Keratinocyte (primary cell): ENCODE results near the gene HTR1E. TPM values are rescaled to one million over a fixed set of nuclear protein-coding genes. Genes with fewer than 3 reads are reported as not detected.
"Not testable (repeated sequence)": the region's sequence is repeated elsewhere in the genome, so short reads cannot be mapped to it uniquely, and the experiment has no call there.

Experiments used
- DNase-seq: peaks from one replicate; pipeline ENCODE4 v3.0.0-alpha.2; 2011; ENCODE audit warnings: low read depth, missing footprints, low spot score
- FAIRE-seq: peaks from 2 replicates; lab custom pipeline; 2011; peaks lifted over from hg19 to GRCh38; lab: Jason Lieb, UNC
- H2AFZ ChIP-seq: 2 replicates; pipeline ENCODE4 v1.6.0; 2012; ENCODE audit warnings: low read length, control low read depth, inconsistent platforms; ENCODE audit not compliant: control insufficient read depth
- H3K27ac ChIP-seq: 2 replicates; pipeline ENCODE4 v1.5.1; 2011; ENCODE audit warnings: low read length; ENCODE audit not compliant: control insufficient read depth, insufficient read depth
- H3K27me3 ChIP-seq: 3 replicates; pipeline ENCODE4 v1.6.0; 2011; ENCODE audit warnings: low read length; ENCODE audit not compliant: control insufficient read depth, insufficient read depth; ENCODE audit errors: extremely low read depth
- H3K36me3 ChIP-seq, 2 experiments: 2 replicates in 1 of 2; 3 replicates in 1 of 2; pipeline ENCODE4 v1.5.1; 2011; ENCODE audit warnings: low read length in 2 of 2, mild to moderate bottlenecking in 1 of 2; ENCODE audit not compliant: control insufficient read depth in 2 of 2, insufficient read depth in 2 of 2; ENCODE audit errors: extremely low read depth in 1 of 2
- H3K4me1 ChIP-seq: 3 replicates; pipeline ENCODE4 v1.5.1; 2011; ENCODE audit warnings: low read length; ENCODE audit not compliant: control insufficient read depth, insufficient read depth; ENCODE audit errors: extremely low read depth
- H3K4me2 ChIP-seq: 3 replicates; pipeline ENCODE4 v1.6.0; 2011; ENCODE audit warnings: low read depth, low read length; ENCODE audit not compliant: control insufficient read depth, insufficient read depth; ENCODE audit errors: extremely low read depth
- H3K4me3 ChIP-seq, 3 experiments: fragments of 200-600 bp in 1 of 3; sonication (generic) in 1 of 3; 2 replicates in 2 of 3; 3 replicates in 1 of 3; pipeline ENCODE4 v1.5.1; 2011 to 2016; ENCODE audit warnings: low read length in 3 of 3, mild to moderate bottlenecking in 3 of 3, control low read depth in 2 of 3, inconsistent platforms in 1 of 3, low read depth in 1 of 3, mixed read lengths in 1 of 3, mixed run types in 1 of 3, moderate library complexity in 1 of 3; ENCODE audit not compliant: control insufficient read depth in 2 of 3, insufficient read depth in 2 of 3; ENCODE audit errors: extremely low read depth in 1 of 3
- H3K79me2 ChIP-seq: 2 replicates; pipeline ENCODE4 v1.6.0; 2012; ENCODE audit warnings: low read length; ENCODE audit not compliant: control insufficient read depth, insufficient read depth
- H3K9ac ChIP-seq: 3 replicates; pipeline ENCODE4 v1.6.0; 2011; ENCODE audit warnings: low read length; ENCODE audit not compliant: control insufficient read depth, insufficient read depth; ENCODE audit errors: extremely low read depth
- H3K9me1 ChIP-seq: 3 replicates; pipeline ENCODE4 v1.6.0; 2011; ENCODE audit warnings: low read length; ENCODE audit not compliant: control insufficient read depth, insufficient read depth; ENCODE audit errors: extremely low read depth
- H3K9me3 ChIP-seq: 2 replicates; pipeline ENCODE4 v1.5.1; 2012; ENCODE audit warnings: low read depth, low read length; ENCODE audit not compliant: control insufficient read depth
- H4K20me1 ChIP-seq: 3 replicates; pipeline ENCODE4 v1.6.0; 2011; ENCODE audit warnings: low read length; ENCODE audit not compliant: control insufficient read depth, insufficient read depth; ENCODE audit errors: extremely low read depth
- EZH2 ChIP-seq: IDR thresholded peaks from one replicate; pipeline ENCODE4 v1.6.1; 2012; ENCODE audit warnings: inconsistent platforms, mild to moderate bottlenecking, low read length, moderate library complexity
- dilution Hi-C: fragments of 300-500 bp; cut with MboI; formaldehyde crosslinking; loops from one replicate; pipeline ENCODE4 v1.7.0; 2020; ENCODE audit warnings: low sequenced_read_pairs; ENCODE audit not compliant: extremely low pct_ligation_motif_present
- polyA plus RNA-seq, 5 experiments: library from polyadenylated mRNA; depleted of rRNA in 3 of 5; stranded (reverse) in 3 of 5; stranded (forward) in 1 of 5; unstranded in 1 of 5; fragments of >200 nt; gene quantifications; 1 replicate in 1 of 5; 2 replicates in 3 of 5; 3 replicates in 1 of 5; pipeline versions ENCODE4 v1.2.1 to v1.2.3, GENCODE V29; 2011 to 2012; ENCODE audit warnings: missing spikeins in 2 of 5, low read depth in 1 of 5, low replicate concordance in 1 of 5
- TF ChIP-seq, protein P1 (sequence below), 3 experiments: IDR thresholded peaks in 1 of 3; conservative IDR thresholded peaks in 1 of 3; optimal IDR thresholded peaks in 1 of 3; 2 replicates in 2 of 3; 3 replicates in 1 of 3; pipeline versions ENCODE3 to v1.5.1; 2011; ENCODE audit warnings: low read length in 3 of 3, mild to moderate bottlenecking in 3 of 3, moderate library complexity in 2 of 3, control low read depth in 1 of 3, inconsistent platforms in 1 of 3; ENCODE audit not compliant: insufficient read depth in 2 of 3; ENCODE audit errors: extremely low read depth in 1 of 3

HTR1E gene
- polyA plus RNA-seq, 1 donor (not counting 4 experiments of a cell fraction or from before 2014, with no cell fraction given): not detected

DNA sequence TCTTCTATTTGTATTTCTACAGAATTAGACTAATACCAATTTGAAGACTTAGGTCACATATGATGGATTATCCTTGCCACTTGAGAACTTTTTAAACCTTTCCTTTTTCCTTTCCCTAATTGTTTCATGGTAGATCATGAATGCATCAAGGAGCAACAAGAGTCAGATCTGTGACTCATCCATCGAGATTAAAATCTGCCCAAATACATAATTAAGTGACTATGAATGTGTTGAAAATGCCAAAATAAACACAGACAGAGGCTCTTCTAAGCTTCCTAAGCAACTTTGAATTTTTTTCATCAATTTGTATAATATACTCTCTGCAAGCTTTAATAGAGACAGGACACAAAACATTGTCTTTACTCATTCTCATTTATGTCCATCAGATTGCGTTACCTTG is 23.5 kb upstream of the HTR1E start:
- Histone ChIP-seq H3K79me2 (no peaks in the 10 kb centered on the region), H3K9me3 (no peaks in the 10 kb centered on the region), H3K4me3 (no peak overlapping the region), H3K27me3 (no peaks in the 10 kb centered on the region), H2AFZ (no peak overlapping the region), H4K20me1 (no peaks in the 10 kb centered on the region), H3K4me1 (no peaks in the 10 kb centered on the region), H3K4me2 (no peak overlapping the region), H3K36me3 (no peaks in the 10 kb centered on the region), H3K27ac (no peak overlapping the region), H3K9me1 (no peaks in the 10 kb centered on the region), H3K9ac (no peak overlapping the region)
- DNase-seq (no peak), FAIRE-seq (no peak)
- dilution Hi-C loops: no loop called here
- TF ChIP-seq, protein P1, sequence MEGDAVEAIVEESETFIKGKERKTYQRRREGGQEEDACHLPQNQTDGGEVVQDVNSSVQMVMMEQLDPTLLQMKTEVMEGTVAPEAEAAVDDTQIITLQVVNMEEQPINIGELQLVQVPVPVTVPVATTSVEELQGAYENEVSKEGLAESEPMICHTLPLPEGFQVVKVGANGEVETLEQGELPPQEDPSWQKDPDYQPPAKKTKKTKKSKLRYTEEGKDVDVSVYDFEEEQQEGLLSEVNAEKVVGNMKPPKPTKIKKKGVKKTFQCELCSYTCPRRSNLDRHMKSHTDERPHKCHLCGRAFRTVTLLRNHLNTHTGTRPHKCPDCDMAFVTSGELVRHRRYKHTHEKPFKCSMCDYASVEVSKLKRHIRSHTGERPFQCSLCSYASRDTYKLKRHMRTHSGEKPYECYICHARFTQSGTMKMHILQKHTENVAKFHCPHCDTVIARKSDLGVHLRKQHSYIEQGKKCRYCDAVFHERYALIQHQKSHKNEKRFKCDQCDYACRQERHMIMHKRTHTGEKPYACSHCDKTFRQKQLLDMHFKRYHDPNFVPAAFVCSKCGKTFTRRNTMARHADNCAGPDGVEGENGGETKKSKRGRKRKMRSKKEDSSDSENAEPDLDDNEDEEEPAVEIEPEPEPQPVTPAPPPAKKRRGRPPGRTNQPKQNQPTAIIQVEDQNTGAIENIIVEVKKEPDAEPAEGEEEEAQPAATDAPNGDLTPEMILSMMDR (optimal IDR thresholded peaks at IDR 0.05 in 1 of 3, IDR thresholded peaks at IDR 0.05 in 1 of 3, conservative IDR thresholded peaks at IDR 0.05 in 1 of 3; ENCODE audit: extremely low read depth in 1 of 3, insufficient read depth in 2 of 3, low read length in 3 of 3): no peak
- TF ChIP-seq EZH2: no peak

DNA sequence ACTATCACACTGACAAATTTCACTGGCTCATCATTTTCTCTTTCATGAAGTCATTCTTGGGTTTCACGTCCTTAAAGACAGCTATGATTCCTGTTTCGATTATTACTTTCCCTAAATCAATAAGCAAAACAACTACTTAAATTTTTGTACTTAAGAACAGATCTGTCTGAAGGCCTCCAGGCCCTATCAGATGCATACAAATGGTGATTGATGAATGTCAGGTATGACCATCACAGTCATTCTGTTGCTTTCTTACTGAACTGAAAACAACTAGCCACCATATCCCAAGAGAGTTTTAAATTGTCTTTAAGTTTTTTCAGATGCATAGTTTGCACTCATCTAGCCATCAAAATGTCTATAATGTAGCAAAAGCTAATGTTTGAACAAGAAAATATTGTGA is 20.9 kb upstream of the HTR1E start:
- dilution Hi-C loops: no loop called here
- no peaks in the 10 kb centered on the region for H3K27me3 ChIP-seq
- H3K9me3 ChIP-seq: no peaks in the 10 kb centered on the region
- H2AFZ ChIP-seq: no peak overlapping the region
- no peaks in the 10 kb centered on the region for H3K4me1 ChIP-seq
- no peak overlapping the region for H3K27ac ChIP-seq
- H3K9ac ChIP-seq: no peak overlapping the region
- TF ChIP-seq, protein P1 (optimal IDR thresholded peaks at IDR 0.05 in 1 of 3, IDR thresholded peaks at IDR 0.05 in 1 of 3, conservative IDR thresholded peaks at IDR 0.05 in 1 of 3; ENCODE audit: extremely low read depth in 1 of 3, insufficient read depth in 2 of 3, low read length in 3 of 3): no peak
- TF ChIP-seq EZH2: no peak
- FAIRE-seq (no peak), DNase-seq (no peak)
- no peaks in the 10 kb centered on the region for H4K20me1 ChIP-seq
- H3K79me2 ChIP-seq: no peaks in the 10 kb centered on the region
- H3K4me2 ChIP-seq: no peak overlapping the region
- no peaks in the 10 kb centered on the region for H3K9me1 ChIP-seq
- H3K4me3 ChIP-seq: no peak overlapping the region
- H3K36me3 ChIP-seq: no peaks in the 10 kb centered on the region

DNA sequence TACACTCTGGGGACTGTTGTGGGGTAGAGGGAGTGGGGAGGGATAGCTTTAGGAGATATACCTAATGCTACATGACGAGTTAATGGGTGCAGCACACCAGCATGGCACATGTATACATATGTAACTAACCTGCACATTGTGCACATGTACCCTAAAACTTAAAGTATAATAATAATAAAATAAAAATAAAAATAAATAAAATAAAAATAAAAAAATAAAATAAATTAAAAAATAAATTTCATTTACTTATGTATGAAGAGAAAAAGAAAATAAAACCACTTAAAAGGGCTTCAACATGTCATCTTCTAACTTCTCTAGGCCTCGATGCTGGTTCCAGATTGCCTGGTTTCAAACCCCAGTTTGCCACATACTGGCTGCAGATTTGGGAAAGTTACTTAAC is 10.2 kb upstream of the HTR1E start:
- H3K9me1 ChIP-seq, H4K20me1 ChIP-seq, H3K4me3 ChIP-seq, DNase-seq, H3K4me2 ChIP-seq, H3K27ac ChIP-seq, H3K36me3 ChIP-seq, H3K79me2 ChIP-seq, H2AFZ ChIP-seq, H3K9ac ChIP-seq, FAIRE-seq, H3K27me3 ChIP-seq, H3K4me1 ChIP-seq, dilution Hi-C loops, H3K9me3 ChIP-seq: not testable (repeated sequence)

DNA sequence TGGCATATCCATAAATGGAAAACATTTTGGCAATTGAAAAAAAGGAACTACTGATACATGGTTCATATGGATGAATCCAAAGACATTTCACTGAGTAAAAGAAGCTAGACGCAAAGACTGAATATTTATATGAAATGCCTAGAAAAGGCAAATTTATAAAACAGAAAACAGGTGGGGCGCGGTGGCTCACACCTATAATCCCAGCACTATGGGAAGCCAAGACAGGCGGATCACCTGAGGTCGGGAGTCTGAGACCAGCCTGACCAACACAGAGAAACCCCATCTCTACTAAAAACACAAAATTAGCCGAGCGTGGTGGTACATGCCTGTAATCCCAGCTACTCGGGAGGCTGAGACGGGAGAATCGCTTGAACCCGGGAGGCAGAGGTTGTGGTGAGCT is 9.5 kb upstream of the HTR1E start:
- H3K36me3 ChIP-seq, H3K27ac ChIP-seq, H3K9ac ChIP-seq, H3K79me2 ChIP-seq, H3K9me3 ChIP-seq, H3K27me3 ChIP-seq, FAIRE-seq, H3K9me1 ChIP-seq, H4K20me1 ChIP-seq, dilution Hi-C loops, H3K4me2 ChIP-seq, H3K4me1 ChIP-seq, H3K4me3 ChIP-seq, H2AFZ ChIP-seq, DNase-seq: not testable (repeated sequence)
